Globus pallidus (tissue), 1 donor: ENCODE data around the gene ZNF428.
A peak's percentile ranks its signal among the peaks of the same experiment; 100 is the strongest.
"Not testable (repeated sequence)": the region's sequence is repeated elsewhere in the genome, so short reads cannot be mapped to it uniquely, and the experiment has no call there.

Experiments used
- DNase-seq: peaks from one replicate; pipeline ENCODE4 v3.0.0-alpha.2; 2015; ENCODE audit warnings: low spot score

Gene ZNF428

GRCh38 chr19:43616954-43617353, 2.5 kb downstream of the ZNF428 start:
- DNase-seq = no peak

GRCh38 chr19:43616306-43616705, 3.1 kb downstream of the ZNF428 start:
- no peak for DNase-seq

- DNase-seq = no peak
These were observed 7.1 kb downstream of the ZNF428 start for GRCh38 chr19:43612374-43612773.

GRCh38 chr19:43611788-43612187, 7.6 kb downstream of the ZNF428 start, which contains the start of gene SRRM5:
TSS of gene SRRM5 (plus strand) at chr19:43612088. CDS start at chr19:43612122, 34 bp downstream.
- no peak for DNase-seq

- no peak for DNase-seq
These were observed 8.9 kb downstream of the ZNF428 start for GRCh38 chr19:43610493-43610892.

- DNase-seq = no peak
These were observed 9.6 kb downstream of the ZNF428 start for GRCh38 chr19:43609872-43610271.

- no peak for DNase-seq
These were observed 11.9 kb downstream of the ZNF428 start for GRCh38 chr19:43607238-43608205.

- no peak for DNase-seq
These were observed 12.7 kb downstream of the ZNF428 start for GRCh38 chr19:43606569-43607229.

GRCh38 chr19:43605875-43606568, 13.4 kb downstream of the ZNF428 start:
- no peak for DNase-seq

- DNase-seq = not testable (repeated sequence)
These were observed 19.1 kb downstream of the ZNF428 start for GRCh38 chr19:43600326-43600725.

- no peak for DNase-seq
These were observed 19.7 kb downstream of the ZNF428 start for GRCh38 chr19:43599635-43600295.

- DNase-seq = no peak
These were observed 20.8 kb downstream of the ZNF428 start for GRCh38 chr19:43598445-43599240.

GRCh38 chr19:43597876-43598275, 21.6 kb downstream of the ZNF428 start:
- DNase-seq = no peak

- no peak for DNase-seq
These were observed 22.5 kb downstream of the ZNF428 start for GRCh38 chr19:43596842-43597461.

- peak; percentile 99 for DNase-seq
These were observed 23.2 kb downstream of the ZNF428 start, which contains the start of the genes IRGQ and ZNF576 for GRCh38 chr19:43595999-43596841. TSS of gene IRGQ (minus strand) at chr19:43596134. CDS start at chr19:43595338, 796 bp downstream. TSS of gene ZNF576 (plus strand) at chr19:43596595. CDS start at chr19:43597109, 514 bp downstream.

GRCh38 chr19:43595605-43595998, 23.8 kb downstream of the ZNF428 start:
- DNase-seq = peak; percentile 20

- DNase-seq = no peak
These were observed 24.5 kb downstream of the ZNF428 start for GRCh38 chr19:43594710-43595604.

GRCh38 chr19:43594081-43594697, 25.2 kb downstream of the ZNF428 start:
- DNase-seq = no peak
